Chondrocyte (in vitro differentiated cells): ENCODE results near the gene HTR6. TPM values are rescaled to one million over a fixed set of nuclear protein-coding genes. Genes with fewer than 3 reads are reported as not detected.
"Not testable (repeated sequence)": the region's sequence is repeated elsewhere in the genome, so short reads cannot be mapped to it uniquely, and the experiment has no call there.

Source experiments
- DNase-seq: peaks from one replicate; pipeline ENCODE4 v3.0.0; 2021; ENCODE audit warnings: mixed read lengths, low spot score
- H3K27ac Mint-ChIP-seq: one replicate; pipeline ENCODE4 v1.8.0; 2021; ENCODE audit warnings: mild to moderate bottlenecking, moderate library complexity, mixed read lengths; ENCODE audit not compliant: unreplicated experiment
- H3K27me3 Mint-ChIP-seq: 2 replicates; pipeline ENCODE4 v1.8.0; 2021; ENCODE audit warnings: low read depth, mixed read lengths
- H3K36me3 Mint-ChIP-seq: 2 replicates; pipeline ENCODE4 v1.8.0; 2021; ENCODE audit warnings: low read depth, mixed read lengths
- H3K4me1 Mint-ChIP-seq: 2 replicates; pipeline ENCODE4 v1.8.0; 2021; ENCODE audit warnings: low read depth, mild to moderate bottlenecking, mixed read lengths
- H3K4me3 Mint-ChIP-seq: one replicate; pipeline ENCODE4 v1.8.0; 2021; ENCODE audit warnings: mild to moderate bottlenecking, moderate library complexity, mixed read lengths; ENCODE audit not compliant: unreplicated experiment
- H3K9me3 Mint-ChIP-seq: 2 replicates; pipeline ENCODE4 v1.8.0; 2021; ENCODE audit warnings: low read depth, mixed read lengths
- total RNA-seq: library from RNA; stranded (reverse); gene quantifications from 3 replicates; pipeline ENCODE4 v1.2.1, GENCODE V29; 2021
- TF ChIP-seq, protein P1 (sequence below): fragments of 200-600 bp; sonication (generic); IDR thresholded peaks from 2 replicates; pipeline ENCODE4 v1.5.0; 2021; ENCODE audit warnings: antibody characterized with exemption, mild to moderate bottlenecking, moderate library complexity

The HTR6 gene
- total RNA-seq, 1 donor from 2014 or later = not detected

- H3K9me3 Mint-ChIP-seq = no peaks in the 10 kb centered on the region
- H3K27ac Mint-ChIP-seq = no peak overlapping the region
- H3K4me3 Mint-ChIP-seq = no peak overlapping the region
- H3K27me3 Mint-ChIP-seq = no peaks in the 10 kb centered on the region
- DNase-seq = no peak
- peaks cover 15% of the 10 kb centered on the region for H3K36me3 Mint-ChIP-seq
- H3K4me1 Mint-ChIP-seq = peaks cover 40% of the 10 kb centered on the region
- TF ChIP-seq, protein P1, sequence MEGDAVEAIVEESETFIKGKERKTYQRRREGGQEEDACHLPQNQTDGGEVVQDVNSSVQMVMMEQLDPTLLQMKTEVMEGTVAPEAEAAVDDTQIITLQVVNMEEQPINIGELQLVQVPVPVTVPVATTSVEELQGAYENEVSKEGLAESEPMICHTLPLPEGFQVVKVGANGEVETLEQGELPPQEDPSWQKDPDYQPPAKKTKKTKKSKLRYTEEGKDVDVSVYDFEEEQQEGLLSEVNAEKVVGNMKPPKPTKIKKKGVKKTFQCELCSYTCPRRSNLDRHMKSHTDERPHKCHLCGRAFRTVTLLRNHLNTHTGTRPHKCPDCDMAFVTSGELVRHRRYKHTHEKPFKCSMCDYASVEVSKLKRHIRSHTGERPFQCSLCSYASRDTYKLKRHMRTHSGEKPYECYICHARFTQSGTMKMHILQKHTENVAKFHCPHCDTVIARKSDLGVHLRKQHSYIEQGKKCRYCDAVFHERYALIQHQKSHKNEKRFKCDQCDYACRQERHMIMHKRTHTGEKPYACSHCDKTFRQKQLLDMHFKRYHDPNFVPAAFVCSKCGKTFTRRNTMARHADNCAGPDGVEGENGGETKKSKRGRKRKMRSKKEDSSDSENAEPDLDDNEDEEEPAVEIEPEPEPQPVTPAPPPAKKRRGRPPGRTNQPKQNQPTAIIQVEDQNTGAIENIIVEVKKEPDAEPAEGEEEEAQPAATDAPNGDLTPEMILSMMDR = no peak
Observed at GRCh38 chr1:19625291-19625937, 39.3 kb upstream of the HTR6 start.

- no peak for DNase-seq
- H3K27ac Mint-ChIP-seq = no peak overlapping the region
- H3K4me3 Mint-ChIP-seq = no peak overlapping the region
- peaks cover 12% of the 10 kb centered on the region for H3K4me1 Mint-ChIP-seq
- H3K27me3 Mint-ChIP-seq = no peaks in the 10 kb centered on the region
- no peaks in the 10 kb centered on the region for H3K9me3 Mint-ChIP-seq
- H3K36me3 Mint-ChIP-seq = peaks cover 10% of the 10 kb centered on the region
- TF ChIP-seq, protein P1 = no peak
Observed at GRCh38 chr1:19628879-19629278, 35.8 kb upstream of the HTR6 start.

DNA sequence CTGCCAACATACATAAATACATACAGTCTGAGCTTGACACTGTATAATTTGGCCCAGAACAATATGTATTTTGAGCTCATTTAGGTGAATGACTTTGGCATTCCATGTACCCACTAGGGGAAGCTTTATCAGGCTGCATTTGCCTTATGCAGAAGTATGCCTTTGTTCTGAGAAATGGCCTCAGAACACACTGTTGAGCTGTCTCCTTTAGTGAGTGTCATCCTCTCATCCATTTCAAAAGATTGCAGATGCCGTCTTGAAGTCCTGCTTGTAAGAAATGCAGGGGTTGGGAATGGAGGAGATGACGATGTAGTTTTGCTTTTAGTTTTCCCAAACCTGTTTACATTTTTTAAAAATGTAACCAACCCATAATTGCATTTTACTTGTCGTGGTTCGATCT lies 35.3 kb upstream of the HTR6 start:
- peaks cover 12% of the 10 kb centered on the region for H3K4me1 Mint-ChIP-seq
- TF ChIP-seq, protein P1 = no peak
- H3K27me3 Mint-ChIP-seq = no peaks in the 10 kb centered on the region
- DNase-seq = no peak
- H3K9me3 Mint-ChIP-seq = no peaks in the 10 kb centered on the region
- no peak overlapping the region for H3K27ac Mint-ChIP-seq
- peaks cover 9% of the 10 kb centered on the region for H3K36me3 Mint-ChIP-seq
- H3K4me3 Mint-ChIP-seq = no peak overlapping the region

DNA sequence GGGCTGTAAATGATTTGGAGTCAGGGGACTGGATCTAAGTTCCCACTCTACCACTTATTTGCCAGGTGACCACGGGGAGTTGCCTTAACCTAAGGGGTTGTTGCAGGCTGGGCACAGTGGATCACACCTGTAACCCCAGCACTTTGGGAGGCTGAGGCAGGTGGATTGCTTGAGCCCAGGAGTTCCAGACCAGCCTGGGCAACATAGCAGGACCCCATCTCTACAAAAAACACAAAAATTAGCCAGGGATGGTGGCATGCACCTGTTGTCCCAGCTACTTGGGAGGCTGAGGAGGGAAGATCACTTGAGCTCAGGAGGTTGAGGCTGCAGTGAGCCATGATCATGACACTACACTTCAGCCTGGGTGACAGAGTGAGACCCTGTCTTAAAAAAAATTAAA lies 34.5 kb upstream of the HTR6 start:
- H3K9me3 Mint-ChIP-seq, H3K27ac Mint-ChIP-seq, H3K4me3 Mint-ChIP-seq, DNase-seq, H3K36me3 Mint-ChIP-seq, H3K27me3 Mint-ChIP-seq: not testable (repeated sequence)
- peaks cover 12% of the 10 kb centered on the region for H3K4me1 Mint-ChIP-seq

GRCh38 chr1:19630720-19631395 lies 33.8 kb upstream of the HTR6 start:
- TF ChIP-seq, protein P1 = no peak
- H3K27me3 Mint-ChIP-seq = no peaks in the 10 kb centered on the region
- peaks cover 15% of the 10 kb centered on the region for H3K4me1 Mint-ChIP-seq
- no peak overlapping the region for H3K4me3 Mint-ChIP-seq
- peaks cover 9% of the 10 kb centered on the region for H3K36me3 Mint-ChIP-seq
- H3K9me3 Mint-ChIP-seq = no peaks in the 10 kb centered on the region
- no peak overlapping the region for H3K27ac Mint-ChIP-seq
- no peak for DNase-seq

DNA sequence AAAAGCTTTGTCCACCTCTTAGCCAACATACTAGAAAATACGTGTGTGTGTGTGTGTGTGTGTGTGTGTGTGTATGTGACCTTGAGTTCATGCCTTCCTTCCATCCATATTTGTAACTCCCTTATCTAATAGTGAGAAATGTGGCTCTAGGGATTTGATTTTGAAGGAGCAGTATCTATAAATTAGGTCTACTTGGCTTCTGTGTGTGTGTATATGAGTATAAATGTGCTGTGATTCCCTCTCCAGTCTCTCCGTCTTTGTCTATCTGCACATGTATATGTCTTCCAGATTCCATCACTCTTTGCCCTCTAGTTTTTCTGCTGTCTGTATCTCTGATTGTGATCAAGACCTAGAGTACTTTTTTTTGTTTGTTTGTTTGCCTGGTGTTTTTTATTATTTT lies 32.5 kb upstream of the HTR6 start:
- Mint-ChIP-seq H3K27ac (no peak overlapping the region), H3K27me3 (no peaks in the 10 kb centered on the region), H3K36me3 (peaks cover 5% of the 10 kb centered on the region), H3K9me3 (no peaks in the 10 kb centered on the region), H3K4me3 (no peak overlapping the region), H3K4me1 (peaks cover 20% of the 10 kb centered on the region)
- no peak for DNase-seq
- TF ChIP-seq, protein P1 = no peak
